Right atrium auricular region (tissue), 2 donors: ENCODE data around the gene TUBB6. TPM values are rescaled to one million over a fixed set of nuclear protein-coding genes. Genes with fewer than 3 reads are reported as not detected.
A peak's percentile ranks its signal among the peaks of the same experiment; 100 is the strongest.

Experiments used
- DNase-seq: peaks from one replicate; pipeline ENCODE4 v3.0.0-alpha.2; 2019; ENCODE audit warnings: low spot score
- H3K27ac ChIP-seq, 2 donors: fragments of 200-600 bp; sonication (generic); 1 replicate in 1 of 2; 2 replicates in 1 of 2; pipeline ENCODE4 v1.5.1; 2016 to 2019
- H3K27me3 ChIP-seq, 2 donors: fragments of 200-600 bp; sonication (generic); one replicate each; pipeline versions ENCODE4 v1.5.1 to v1.6.0; 2017 to 2019
- H3K36me3 ChIP-seq: fragments of 200-600 bp; sonication (generic); one replicate; pipeline ENCODE4 v1.5.1; 2016
- H3K4me1 ChIP-seq, 2 donors: fragments of 200-600 bp; sonication (generic); one replicate each; pipeline versions ENCODE4 v1.5.1 to v1.6.0; 2017 to 2019
- H3K4me3 ChIP-seq, 2 donors: fragments of 200-600 bp; sonication (generic); 1 replicate in 1 of 2; 2 replicates in 1 of 2; pipeline ENCODE4 v1.5.1; 2017 to 2019; ENCODE audit warnings: mild to moderate bottlenecking in 1 of 2, moderate library complexity in 1 of 2
- H3K9me3 ChIP-seq, 2 donors: fragments of 200-600 bp; sonication (generic); one replicate each; pipeline ENCODE4 v1.5.1; 2019
- CTCF ChIP-seq, 2 donors: fragments of 200-600 bp; sonication (generic); IDR thresholded peaks; one replicate each; pipeline ENCODE4 v1.5.1; 2019; ENCODE audit warnings: antibody characterized with exemption in 2 of 2
- total RNA-seq, 2 donors: library from RNA; depleted of rRNA; stranded (reverse); fragments of >200 nt; gene quantifications; one replicate each; pipeline ENCODE4 v1.1.0, GENCODE V29; 2016

TUBB6 gene
- total RNA-seq, 2 donors from 2014 or later = 158 to 337 TPM

GRCh38 chr18:12287684-12288402 lies 20.2 kb upstream of the TUBB6 start:
- TF ChIP-seq CTCF (IDR thresholded peaks at IDR 0.05) = no peak

GRCh38 chr18:12288403-12288755 lies 19.7 kb upstream of the TUBB6 start:
- Histone ChIP-seq H3K9me3 (no peaks in the 10 kb centered on the region), H3K27ac (peak overlapping the region; percentile 83 to 89), H3K36me3 (no peaks in the 10 kb centered on the region), H3K27me3 (no peaks in the 10 kb centered on the region), H3K4me1 (peaks cover 0 to 22% of the 10 kb centered on the region in 2 donors), H3K4me3 (peak overlapping the region; percentile 37 to 58)
- no peak for DNase-seq
- no peak for TF ChIP-seq CTCF (IDR thresholded peaks at IDR 0.05)

More at GRCh38 chr18:12287684-12288402, 20.2 kb upstream of the TUBB6 start:
- Histone ChIP-seq H3K27ac (peak overlapping the region; percentile 83 to 89), H3K9me3 (no peaks in the 10 kb centered on the region), H3K36me3 (no peaks in the 10 kb centered on the region), H3K4me3 (peak overlapping the region; percentile 37 to 58), H3K27me3 (no peaks in the 10 kb centered on the region), H3K4me1 (peaks cover 0 to 22% of the 10 kb centered on the region in 2 donors)
- DNase-seq = peak; percentile 88

- H3K36me3 ChIP-seq = no peaks in the 10 kb centered on the region
- H3K9me3 ChIP-seq = no peaks in the 10 kb centered on the region
- H3K4me1 ChIP-seq = peaks cover 0 to 22% of the 10 kb centered on the region in 2 donors
- H3K27me3 ChIP-seq = no peaks in the 10 kb centered on the region
- no peak overlapping the region for H3K4me3 ChIP-seq
- DNase-seq = no peak
- H3K27ac ChIP-seq = no peak overlapping the region
- no peak for TF ChIP-seq CTCF (IDR thresholded peaks at IDR 0.05)
Measured at GRCh38 chr18:12290086-12290485, 18.0 kb upstream of the TUBB6 start.

- Histone ChIP-seq H3K27ac (no peak overlapping the region), H3K27me3 (no peaks in the 10 kb centered on the region), H3K9me3 (no peaks in the 10 kb centered on the region), H3K36me3 (no peaks in the 10 kb centered on the region), H3K4me1 (peaks cover 0 to 22% of the 10 kb centered on the region in 2 donors), H3K4me3 (no peak overlapping the region)
- DNase-seq = no peak
- TF ChIP-seq CTCF (IDR thresholded peaks at IDR 0.05) = no peak
Measured at GRCh38 chr18:12291161-12291560, 16.9 kb upstream of the TUBB6 start.

DNA sequence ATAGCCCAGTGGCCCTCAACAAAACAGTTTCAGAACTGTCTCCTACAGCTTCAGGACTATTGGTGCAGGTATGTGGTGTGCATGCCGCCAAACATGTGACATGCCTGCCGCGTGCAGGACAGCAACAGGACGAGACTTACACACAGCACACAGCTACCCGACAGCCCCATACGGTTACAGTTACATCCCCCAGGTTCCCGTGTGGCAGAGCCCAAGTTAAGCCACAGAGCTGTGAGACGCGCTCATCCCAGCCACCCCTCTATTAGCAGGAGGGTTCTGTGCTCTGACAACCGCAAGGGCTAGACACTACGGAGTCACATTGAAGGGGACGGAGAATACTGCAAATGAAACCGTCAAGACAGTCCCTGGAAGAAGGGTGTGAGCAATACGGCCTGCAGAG lies 16.4 kb upstream of the TUBB6 start:
- no peak for DNase-seq
- no peak for TF ChIP-seq CTCF (IDR thresholded peaks at IDR 0.05)
- H3K4me3 ChIP-seq = no peak overlapping the region
- H3K27ac ChIP-seq = no peak overlapping the region
- no peaks in the 10 kb centered on the region for H3K36me3 ChIP-seq
- no peaks in the 10 kb centered on the region for H3K27me3 ChIP-seq
- no peaks in the 10 kb centered on the region for H3K9me3 ChIP-seq
- peaks cover 0 to 22% of the 10 kb centered on the region in 2 donors for H3K4me1 ChIP-seq

DNA sequence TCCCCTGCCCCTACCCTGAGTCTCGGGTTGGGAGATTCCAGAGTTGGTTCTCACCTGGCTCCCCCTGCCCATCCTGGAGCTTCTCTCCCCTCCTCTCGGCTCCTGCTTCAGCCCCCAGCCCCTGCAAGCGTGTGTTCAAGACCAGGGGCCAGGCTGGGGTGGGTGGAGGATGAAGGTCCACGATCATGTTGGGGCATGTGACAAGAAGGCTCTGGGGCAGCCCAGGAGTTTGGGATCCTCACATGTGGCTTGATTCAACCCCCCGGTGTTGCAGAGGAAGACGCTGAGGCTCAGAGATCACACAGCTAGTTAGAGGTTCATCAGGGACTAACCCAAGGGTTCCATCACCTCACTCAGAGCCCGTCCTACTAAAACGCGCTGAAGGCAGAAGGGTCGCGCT lies 14.2 kb upstream of the TUBB6 start:
- DNase-seq = no peak
- TF ChIP-seq CTCF (IDR thresholded peaks at IDR 0.05) = no peak

More for the DNA sequence above, 14.2 kb upstream of the TUBB6 start:
- H3K4me3 ChIP-seq = no peak overlapping the region
- no peaks in the 10 kb centered on the region for H3K36me3 ChIP-seq
- H3K9me3 ChIP-seq = no peaks in the 10 kb centered on the region
- no peak overlapping the region for H3K27ac ChIP-seq
- no peaks in the 10 kb centered on the region for H3K27me3 ChIP-seq
- H3K4me1 ChIP-seq = peaks cover 0 to 5% of the 10 kb centered on the region in 2 donors
